ENCODE results near the gene GPR108. TPM values are rescaled to one million over a fixed set of nuclear protein-coding genes. Genes with fewer than 3 reads are reported as not detected.

Gene GPR108
- total and polyA plus RNA-seq, 2 of the 13 experiments (the other 11 are each of a cell fraction or from before 2014, with no cell fraction given) = 36.4 to 63.0 TPM

DNA sequence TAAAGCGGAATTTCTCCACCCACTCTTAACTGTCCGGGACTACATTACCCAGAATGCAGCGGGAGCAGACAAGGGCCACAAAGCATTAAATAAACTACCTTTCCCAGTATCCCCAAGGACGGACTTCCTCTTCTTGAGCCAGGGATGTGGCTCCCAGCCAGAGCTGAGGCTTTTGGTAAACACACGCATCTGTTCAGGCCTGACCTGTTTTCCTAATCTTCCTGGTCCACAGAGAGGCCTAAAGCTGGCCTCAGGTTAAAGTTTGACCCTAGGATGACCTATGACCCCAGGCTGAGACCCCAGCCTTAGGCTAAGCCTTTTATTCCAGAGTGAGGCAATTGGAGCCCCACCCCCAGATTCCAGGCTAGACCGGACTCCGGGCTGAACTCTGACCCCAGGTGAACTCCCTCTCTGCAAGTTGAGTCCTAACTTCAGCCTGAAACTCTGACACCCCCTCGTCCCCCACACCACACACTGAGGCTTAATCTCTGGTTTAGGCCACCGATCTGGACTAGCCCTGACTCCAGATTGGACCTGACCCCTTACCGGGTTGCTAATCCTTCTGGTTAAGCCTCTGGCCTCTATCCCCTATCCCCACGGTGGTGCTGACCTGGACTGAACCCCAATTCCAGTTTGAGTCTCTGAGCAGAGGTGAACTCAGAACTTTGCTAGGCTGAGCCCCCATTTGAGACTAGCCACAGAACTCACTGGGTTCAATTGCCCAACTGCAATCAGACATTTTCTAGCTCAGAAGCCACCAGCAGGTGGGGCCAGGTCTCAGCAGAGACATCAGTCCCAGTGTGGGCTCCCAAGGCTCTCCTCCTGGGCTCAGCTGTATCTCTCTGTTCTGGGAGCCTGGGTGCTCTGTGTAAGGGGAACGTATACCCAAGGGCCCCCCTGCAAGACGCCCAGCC lies 750 bp upstream of the GPR108 start (continued):
- TF ChIP-seq ZNF652 (CRISPR knock-in tag; IDR thresholded peaks at IDR 0.05; ENCODE audit: borderline replicate concordance, low read depth) (no peak), SOX5 (CRISPR knock-in tag; IDR thresholded peaks at IDR 0.05; ENCODE audit: borderline replicate concordance) (no peak), EP300 (IDR thresholded peaks at IDR 0.05; ENCODE audit: low read depth in 2 of 2, low read length in 2 of 2) (peak in 1 of 2 experiments; percentile 39; a peak in 1 of 4 replicates), EP300 (CRISPR knock-in tag; IDR thresholded peaks at IDR 0.05; ENCODE audit: borderline replicate concordance) (no peak; the same call in 1 of the 2 replicates), SRY (CRISPR knock-in tag; IDR thresholded peaks at IDR 0.05) (0 out of 2 replicates have a peak, but pooled peaks have one; percentile 54), NFYC (CRISPR knock-in tag; IDR thresholded peaks at IDR 0.05) (no peak), KDM6A (CRISPR knock-in tag; IDR thresholded peaks at IDR 0.05; ENCODE audit: low read depth) (no peak), RBAK (CRISPR knock-in tag; IDR thresholded peaks at IDR 0.05) (no peak), PHB2 (IDR thresholded peaks at IDR 0.05; ENCODE audit: partially characterized antibody) (no peak), SMC3 (IDR thresholded peaks at IDR 0.05; ENCODE audit: low read length) (peak; percentile 91), ZNF296 (CRISPR knock-in tag; conservative IDR thresholded peaks at IDR 0.05) (no peak), PRDM4 (CRISPR knock-in tag; IDR thresholded peaks at IDR 0.05; ENCODE audit: borderline replicate concordance) (no peak), REXO4 (CRISPR knock-in tag; IDR thresholded peaks at IDR 0.05; ENCODE audit: borderline replicate concordance) (no peak), ZFP41 (CRISPR knock-in tag; IDR thresholded peaks at IDR 0.05; ENCODE audit: borderline replicate concordance) (no peak), ASH2L (IDR thresholded peaks at IDR 0.05; ENCODE audit: insufficient read length, low read depth, low read length) (peak; percentile 12), ZNF160 (CRISPR knock-in tag; IDR thresholded peaks at IDR 0.05) (no peak), RFXAP (CRISPR knock-in tag; IDR thresholded peaks at IDR 0.05; ENCODE audit: borderline replicate concordance) (no peak), ZNF678 (CRISPR knock-in tag; IDR thresholded peaks at IDR 0.05) (no peak), ARID2 (CRISPR knock-in tag; IDR thresholded peaks at IDR 0.05; ENCODE audit: borderline replicate concordance) (no peak), MTF1 (CRISPR knock-in tag; IDR thresholded peaks at IDR 0.05) (no peak), GABPB1 (CRISPR knock-in tag; IDR thresholded peaks at IDR 0.05) (peak; percentile 83; the same call in 1 of the 2 replicates), ZEB1 (IDR thresholded peaks at IDR 0.05; ENCODE audit: insufficient replicate concordance, low read depth) (no peak), RFXANK (CRISPR knock-in tag; IDR thresholded peaks at IDR 0.05) (no peak), ZNF768 (CRISPR knock-in tag; IDR thresholded peaks at IDR 0.05) (peak; percentile 77)
- TF ChIP-seq, protein P1, sequence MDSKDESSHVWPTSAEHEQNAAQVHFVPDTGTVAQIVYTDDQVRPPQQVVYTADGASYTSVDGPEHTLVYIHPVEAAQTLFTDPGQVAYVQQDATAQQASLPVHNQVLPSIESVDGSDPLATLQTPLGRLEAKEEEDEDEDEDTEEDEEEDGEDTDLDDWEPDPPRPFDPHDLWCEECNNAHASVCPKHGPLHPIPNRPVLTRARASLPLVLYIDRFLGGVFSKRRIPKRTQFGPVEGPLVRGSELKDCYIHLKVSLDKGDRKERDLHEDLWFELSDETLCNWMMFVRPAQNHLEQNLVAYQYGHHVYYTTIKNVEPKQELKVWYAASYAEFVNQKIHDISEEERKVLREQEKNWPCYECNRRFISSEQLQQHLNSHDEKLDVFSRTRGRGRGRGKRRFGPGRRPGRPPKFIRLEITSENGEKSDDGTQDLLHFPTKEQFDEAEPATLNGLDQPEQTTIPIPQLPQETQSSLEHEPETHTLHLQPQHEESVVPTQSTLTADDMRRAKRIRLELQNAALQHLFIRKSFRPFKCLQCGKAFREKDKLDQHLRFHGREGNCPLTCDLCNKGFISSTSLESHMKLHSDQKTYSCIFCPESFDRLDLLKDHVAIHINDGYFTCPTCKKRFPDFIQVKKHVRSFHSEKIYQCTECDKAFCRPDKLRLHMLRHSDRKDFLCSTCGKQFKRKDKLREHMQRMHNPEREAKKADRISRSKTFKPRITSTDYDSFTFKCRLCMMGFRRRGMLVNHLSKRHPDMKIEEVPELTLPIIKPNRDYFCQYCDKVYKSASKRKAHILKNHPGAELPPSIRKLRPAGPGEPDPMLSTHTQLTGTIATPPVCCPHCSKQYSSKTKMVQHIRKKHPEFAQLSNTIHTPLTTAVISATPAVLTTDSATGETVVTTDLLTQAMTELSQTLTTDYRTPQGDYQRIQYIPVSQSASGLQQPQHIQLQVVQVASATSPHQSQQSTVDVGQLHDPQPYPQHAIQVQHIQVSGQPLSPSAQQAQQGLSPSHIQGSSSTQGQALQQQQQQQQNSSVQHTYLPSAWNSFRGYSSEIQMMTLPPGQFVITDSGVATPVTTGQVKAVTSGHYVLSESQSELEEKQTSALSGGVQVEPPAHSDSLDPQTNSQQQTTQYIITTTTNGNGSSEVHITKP (CRISPR knock-in tag; IDR thresholded peaks at IDR 0.05; ENCODE audit: low read depth) = no peak; the same call in 1 of the 2 replicates
